Activated naive CD8-positive, alpha-beta T cell treated with anti-CD3 and anti-CD28 coated beads, Interleukin-2, amount 50 U/mL, for 24 hours (primary cell): ENCODE results near the gene ELOB.

Experiments
- ATAC-seq: fragments of 150-1000 bp; cut with Tn5 transposase; one replicate; pipeline ENCODE4 v1.10.0; 2021
- DNase-seq: peaks from one replicate; pipeline ENCODE4 v3.0.0; 2021
- H3K27ac Mint-ChIP-seq: one replicate; pipeline ENCODE4 v1.8.0; 2021; ENCODE audit warnings: mild to moderate bottlenecking, mixed read lengths
- H3K27me3 Mint-ChIP-seq: one replicate; pipeline ENCODE4 v1.8.0; 2021; ENCODE audit warnings: mixed read lengths
- H3K36me3 Mint-ChIP-seq: one replicate; pipeline ENCODE4 v1.8.0; 2021; ENCODE audit warnings: low read depth, mixed read lengths
- H3K4me1 Mint-ChIP-seq: one replicate; pipeline ENCODE4 v1.8.0; 2021; ENCODE audit warnings: mixed read lengths
- H3K4me3 Mint-ChIP-seq: one replicate; pipeline ENCODE4 v1.8.0; 2021; ENCODE audit warnings: mild to moderate bottlenecking, moderate library complexity, mixed read lengths
- H3K9me3 Mint-ChIP-seq: one replicate; pipeline ENCODE4 v1.8.0; 2021; ENCODE audit warnings: mixed read lengths

ELOB gene

DNA sequence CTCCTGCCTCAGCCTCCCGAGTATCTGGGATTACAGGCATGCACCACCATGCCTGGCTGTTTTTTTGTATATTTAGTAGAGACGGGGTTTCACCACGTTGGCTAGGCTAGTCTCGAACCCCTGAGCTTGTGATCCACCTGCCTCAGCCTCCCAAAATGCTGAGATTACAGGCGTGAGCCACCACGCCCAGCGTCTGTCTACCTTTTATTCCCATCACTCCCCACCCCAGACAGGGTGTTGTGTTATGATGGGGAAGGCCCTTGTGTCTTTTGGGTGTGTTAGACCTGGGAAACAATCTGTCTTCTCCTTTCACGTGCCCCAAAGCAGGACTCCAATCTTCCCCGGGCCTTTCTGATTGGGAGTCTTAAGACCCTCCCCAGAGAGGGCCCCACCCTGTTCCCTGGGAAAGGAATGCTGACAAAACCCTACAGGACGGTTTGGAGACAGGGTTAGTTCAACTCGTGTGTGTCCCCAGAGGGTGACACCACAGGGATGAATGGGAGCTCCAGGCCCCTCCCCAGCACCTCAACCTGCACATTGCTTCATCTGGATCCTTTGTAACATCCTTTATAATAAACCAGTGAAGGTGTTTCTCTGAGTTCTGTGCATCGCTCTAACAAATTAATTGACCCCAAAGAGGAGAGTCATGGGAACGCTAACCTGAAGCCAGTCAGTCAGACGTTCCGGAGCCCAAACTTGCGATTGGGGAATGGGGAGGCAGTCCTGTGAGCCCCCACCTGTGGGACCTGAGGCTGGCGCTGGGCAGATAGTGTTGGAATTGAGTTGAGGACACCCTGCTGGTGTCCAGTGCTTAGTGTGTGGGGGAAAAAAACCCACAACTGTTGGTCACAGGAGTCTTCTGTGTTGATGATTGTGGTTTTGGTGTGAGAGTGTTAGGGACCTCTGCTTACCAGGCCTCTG lies 3.2 kb upstream of the ELOB start:
- DNase-seq (no peak), ATAC-seq (no peak)
- H3K4me3 Mint-ChIP-seq, result no peak overlapping the region
- H3K4me1 Mint-ChIP-seq, result peaks cover 26% of the 10 kb centered on the region
- no peaks in the 10 kb centered on the region for H3K9me3 Mint-ChIP-seq
- peaks cover 7% of the 10 kb centered on the region for H3K36me3 Mint-ChIP-seq
- H3K27me3 Mint-ChIP-seq, result no peaks in the 10 kb centered on the region
- no peak overlapping the region for H3K27ac Mint-ChIP-seq

DNA sequence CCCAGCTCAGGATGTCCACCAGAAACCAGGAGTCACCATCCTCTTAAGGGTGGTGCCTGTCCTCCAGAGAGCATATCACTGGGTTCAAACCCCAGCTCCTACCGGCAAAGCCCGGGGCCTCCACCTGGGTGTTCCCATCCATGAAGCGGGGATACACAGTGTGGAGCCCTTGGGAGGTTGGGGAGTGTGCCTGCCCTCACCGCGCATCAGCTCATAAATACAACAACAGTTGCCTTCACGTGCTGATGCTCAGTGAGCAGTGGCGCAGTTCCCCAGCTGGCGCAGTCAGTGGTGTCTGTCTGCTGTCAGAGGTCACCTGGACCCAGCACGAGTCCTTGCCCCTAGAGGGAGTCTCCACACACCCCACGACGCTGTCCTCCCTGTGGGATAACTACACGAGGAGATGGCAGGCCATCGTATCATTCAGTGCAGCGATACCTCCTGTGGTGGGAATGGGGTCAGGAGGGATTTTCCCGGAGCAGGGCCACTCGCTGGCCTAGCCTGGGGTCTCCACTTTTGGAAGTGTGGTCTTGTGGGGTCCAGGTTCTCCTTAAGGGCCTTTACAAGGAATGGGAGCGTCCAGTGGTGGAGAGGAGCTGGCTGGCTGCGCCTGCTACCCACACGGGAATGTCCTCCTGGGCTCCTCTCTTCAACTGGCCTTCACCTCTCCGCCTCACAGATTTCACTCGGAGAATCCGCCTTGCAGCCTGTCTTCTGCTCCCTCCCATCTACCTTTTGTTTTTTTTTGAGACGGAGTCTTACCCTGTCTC lies 2.3 kb upstream of the ELOB start:
- H3K4me3 Mint-ChIP-seq, result peak overlapping the region; percentile 96
- no peaks in the 10 kb centered on the region for H3K27me3 Mint-ChIP-seq
- DNase-seq, result no peak
- peaks cover 22% of the 10 kb centered on the region for H3K4me1 Mint-ChIP-seq
- peak overlapping the region; percentile 94 for H3K27ac Mint-ChIP-seq
- H3K36me3 Mint-ChIP-seq, result peaks cover 7% of the 10 kb centered on the region
- no peak for ATAC-seq
- H3K9me3 Mint-ChIP-seq, result no peaks in the 10 kb centered on the region

DNA sequence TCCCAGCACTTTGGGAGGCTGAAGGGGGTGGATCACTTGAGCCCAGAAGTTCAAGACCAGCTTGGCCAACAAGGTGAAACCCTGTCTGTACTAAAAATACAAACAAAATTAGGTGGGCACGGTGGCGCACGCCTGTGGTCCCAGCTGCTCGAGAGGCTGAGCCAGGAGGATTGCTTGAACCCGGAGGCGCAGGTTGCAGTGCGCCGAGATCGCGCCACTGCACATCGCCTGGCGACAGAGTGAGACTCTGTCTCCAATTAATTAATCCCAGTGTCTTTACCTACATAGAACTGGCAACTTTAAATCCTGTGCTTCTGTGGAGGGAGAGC lies 1.5 kb upstream of the ELOB start:
- peaks cover 7% of the 10 kb centered on the region for H3K36me3 Mint-ChIP-seq
- ATAC-seq (no peak), DNase-seq (no peak)
- peaks cover 24% of the 10 kb centered on the region for H3K4me1 Mint-ChIP-seq
- no peaks in the 10 kb centered on the region for H3K27me3 Mint-ChIP-seq
- peak overlapping the region; percentile 94 for H3K27ac Mint-ChIP-seq
- H3K4me3 Mint-ChIP-seq, result peak overlapping the region; percentile 96
- H3K9me3 Mint-ChIP-seq, result no peaks in the 10 kb centered on the region

DNA sequence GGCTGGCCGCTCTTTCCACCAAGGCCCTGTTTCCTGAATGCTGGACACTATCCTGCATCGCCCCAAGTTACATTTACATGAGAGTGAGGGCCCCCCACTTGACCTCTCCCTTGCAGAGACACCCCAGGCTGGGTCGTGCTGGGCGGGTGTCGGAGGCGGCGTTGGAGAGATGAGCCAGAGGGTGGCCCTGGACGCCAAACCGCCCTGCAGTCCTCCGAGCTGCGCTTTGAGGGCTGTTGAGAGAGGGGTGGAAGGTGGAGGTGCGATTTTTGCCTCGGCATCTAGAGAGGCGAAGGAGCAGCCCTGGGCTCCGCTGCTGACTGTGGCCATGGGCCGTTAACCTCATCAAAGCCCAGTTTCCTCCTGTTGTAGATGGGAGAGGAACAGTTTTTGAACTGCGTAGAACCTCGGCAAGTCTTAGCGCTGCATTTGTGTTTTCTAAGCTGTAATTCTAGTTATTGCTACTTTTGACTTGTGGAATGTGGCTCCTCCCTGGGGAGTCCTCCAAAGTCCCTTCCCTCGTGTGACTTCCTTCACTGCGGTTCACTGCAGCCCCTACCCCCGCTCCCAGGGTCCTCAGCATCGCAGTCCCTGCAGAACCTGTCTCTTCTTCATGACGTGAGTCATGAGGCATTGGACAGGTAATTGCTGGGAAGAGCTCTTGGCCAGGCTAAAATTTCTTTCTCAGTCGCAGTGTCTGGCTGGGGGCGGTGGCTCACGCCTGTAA lies 986 bp upstream of the ELOB start:
- peak overlapping the region; percentile 96 for H3K4me3 Mint-ChIP-seq
- DNase-seq, result no peak

DNA sequence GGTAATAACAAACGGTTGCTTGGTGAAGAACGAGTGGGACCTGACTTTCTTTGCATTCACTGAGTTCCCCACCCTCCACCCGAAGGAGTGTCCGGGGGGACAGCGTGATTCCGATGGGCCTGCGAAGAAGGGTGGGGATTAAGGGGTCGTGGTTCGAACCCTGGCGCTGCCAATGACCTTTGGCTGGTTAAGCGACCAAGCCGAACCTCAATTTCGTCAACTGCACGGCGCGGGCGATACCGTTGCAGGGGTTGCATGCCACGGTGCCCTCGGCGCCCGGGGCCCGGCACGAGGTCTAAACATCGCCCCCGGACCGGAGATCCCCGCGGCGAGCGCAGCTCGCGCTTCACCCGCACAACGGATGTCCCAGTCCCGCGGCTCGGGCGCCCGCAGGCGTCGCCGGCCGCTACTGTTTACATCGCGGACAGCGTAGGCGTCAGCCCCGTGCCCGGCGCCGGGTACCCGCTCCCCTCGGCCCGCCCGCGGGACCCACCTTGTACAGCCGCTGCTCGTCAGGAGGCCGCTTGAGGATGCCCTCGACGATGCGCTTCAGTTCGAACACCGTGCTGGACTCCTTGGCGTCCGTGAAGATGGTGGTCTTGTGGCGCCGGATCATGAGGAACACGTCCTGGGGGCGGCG lies 460 bp downstream of the ELOB start:
- Mint-ChIP-seq H3K36me3 (peaks cover 22% of the 10 kb centered on the region), H3K9me3 (no peaks in the 10 kb centered on the region), H3K27me3 (no peaks in the 10 kb centered on the region), H3K4me1 (peaks cover 28% of the 10 kb centered on the region), H3K4me3 (peak overlapping the region; percentile 96), H3K27ac (peak overlapping the region; percentile 87)
- peak; percentile 24 for ATAC-seq
- peak; percentile 41 for DNase-seq

More for the DNA sequence above, 986 bp upstream of the ELOB start:
- peaks cover 24% of the 10 kb centered on the region for H3K4me1 Mint-ChIP-seq
- no peaks in the 10 kb centered on the region for H3K27me3 Mint-ChIP-seq
- peak; percentile 12 for ATAC-seq
- H3K9me3 Mint-ChIP-seq, result no peaks in the 10 kb centered on the region
- peak overlapping the region; percentile 94 for H3K27ac Mint-ChIP-seq
- H3K36me3 Mint-ChIP-seq, result peaks cover 12% of the 10 kb centered on the region

DNA sequence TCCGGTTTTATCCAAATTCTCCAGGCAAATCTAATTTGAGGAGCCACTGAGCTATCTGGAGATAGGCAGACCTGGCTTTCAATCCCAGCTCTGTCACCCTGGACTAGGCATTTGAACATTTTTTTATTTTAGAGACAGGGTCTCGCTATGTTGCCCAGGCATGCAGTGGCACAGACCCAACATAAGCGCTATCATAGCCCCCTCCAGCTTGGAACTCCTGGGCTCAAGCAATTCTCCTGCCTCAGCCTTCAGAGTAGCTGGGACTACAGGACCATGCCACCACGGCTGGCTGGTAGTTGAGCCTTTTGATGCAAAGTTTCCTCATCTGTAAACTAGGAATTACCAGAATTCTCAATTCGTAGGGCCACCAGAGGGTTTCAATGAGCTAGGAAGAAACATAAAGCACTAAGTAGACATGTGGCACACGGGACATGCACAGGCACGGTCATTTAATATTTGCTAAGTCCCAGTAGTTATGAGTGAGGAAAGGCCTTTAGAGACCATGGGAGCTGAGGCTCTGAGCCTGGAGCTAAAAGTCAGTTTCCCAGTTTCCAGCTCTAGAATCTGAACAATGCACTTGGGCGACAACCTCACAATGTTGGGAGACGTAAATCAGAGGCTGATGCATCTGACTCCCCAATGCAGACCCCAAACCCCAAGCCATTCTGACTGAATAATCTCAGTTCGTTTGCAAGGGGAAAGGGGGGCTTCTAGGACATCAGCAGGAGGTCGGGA lies 1.1 kb downstream of the ELOB start:
- no peak for ATAC-seq
- Mint-ChIP-seq H3K27ac (peak overlapping the region; percentile 87), H3K4me1 (peaks cover 28% of the 10 kb centered on the region), H3K36me3 (peaks cover 26% of the 10 kb centered on the region), H3K4me3 (peak overlapping the region; percentile 96), H3K27me3 (no peaks in the 10 kb centered on the region), H3K9me3 (no peaks in the 10 kb centered on the region)
- DNase-seq, result no peak

DNA sequence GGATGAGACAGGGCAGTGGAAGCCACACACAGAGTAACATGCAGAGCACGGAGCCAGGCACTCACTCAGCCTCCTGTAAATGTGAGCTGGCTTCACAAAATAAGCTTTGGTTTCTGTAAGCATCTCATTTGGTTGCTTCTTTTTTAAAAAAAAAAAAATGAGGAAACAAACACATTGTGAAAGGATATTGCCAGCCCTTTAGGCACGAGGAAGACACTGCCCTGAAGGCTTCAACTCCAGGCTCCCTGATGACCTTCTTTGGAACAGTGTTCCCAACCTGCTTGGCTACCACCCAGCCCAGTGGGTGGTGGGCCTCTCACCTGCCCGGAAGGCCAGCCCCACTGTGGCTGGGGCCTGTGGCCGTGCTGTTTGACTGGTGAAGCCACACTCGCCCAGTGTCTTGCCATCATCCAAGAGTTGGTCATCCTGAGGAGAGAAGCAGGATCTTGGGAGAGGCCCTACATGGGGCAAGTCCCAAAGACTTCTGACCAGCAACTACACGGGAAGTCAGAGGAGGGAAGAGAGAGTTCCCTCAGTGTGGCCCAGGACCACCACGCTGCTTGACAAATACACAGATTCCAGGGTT lies 1.9 kb downstream of the ELOB start:
- ATAC-seq (no peak), DNase-seq (no peak)
- H3K27ac Mint-ChIP-seq, result peak overlapping the region; percentile 47
- H3K4me1 Mint-ChIP-seq, result peaks cover 28% of the 10 kb centered on the region
- H3K27me3 Mint-ChIP-seq, result no peaks in the 10 kb centered on the region
- H3K9me3 Mint-ChIP-seq, result no peaks in the 10 kb centered on the region
- peaks cover 30% of the 10 kb centered on the region for H3K36me3 Mint-ChIP-seq
- peak overlapping the region; percentile 96 for H3K4me3 Mint-ChIP-seq

DNA sequence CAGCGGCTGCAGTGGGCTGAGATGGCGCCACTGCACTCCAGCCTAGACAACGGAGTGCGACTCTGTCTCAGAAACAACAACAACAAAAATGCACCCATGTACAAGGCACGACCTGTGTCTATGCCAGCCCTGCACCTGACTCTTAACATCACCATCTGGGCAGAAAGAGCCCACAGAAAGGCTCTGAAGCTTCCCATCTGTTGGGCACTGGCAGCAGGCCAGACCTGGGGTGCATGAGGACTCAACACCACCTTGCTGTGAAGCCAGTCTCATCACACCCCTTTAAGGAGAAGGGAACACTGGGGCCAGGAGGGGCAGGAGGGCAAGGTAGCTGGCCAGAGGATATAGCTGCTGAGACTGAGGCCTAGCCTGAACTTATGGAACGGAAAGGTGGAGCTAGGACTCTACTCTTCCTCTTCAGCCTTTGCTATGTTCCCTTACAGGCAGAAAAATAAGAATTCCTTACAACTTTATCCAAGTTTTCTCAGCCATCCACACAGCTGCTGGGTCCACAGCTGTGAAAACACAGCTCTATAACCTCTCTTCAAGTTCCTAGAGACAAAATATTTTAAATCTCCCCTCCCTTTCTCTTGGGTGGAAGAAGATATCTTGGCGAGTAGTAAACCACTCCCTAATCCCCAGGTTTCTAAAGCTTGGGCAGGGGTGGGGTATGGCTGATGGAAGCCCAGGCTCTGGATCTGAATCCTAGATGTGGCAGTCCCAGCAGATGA lies 2.8 kb downstream of the ELOB start:
- Mint-ChIP-seq H3K4me1 (peaks cover 35% of the 10 kb centered on the region), H3K9me3 (no peaks in the 10 kb centered on the region), H3K36me3 (peaks cover 38% of the 10 kb centered on the region), H3K27ac (peak overlapping the region; percentile 49), H3K4me3 (no peak overlapping the region), H3K27me3 (no peaks in the 10 kb centered on the region)
- ATAC-seq, result no peak
- no peak for DNase-seq

DNA sequence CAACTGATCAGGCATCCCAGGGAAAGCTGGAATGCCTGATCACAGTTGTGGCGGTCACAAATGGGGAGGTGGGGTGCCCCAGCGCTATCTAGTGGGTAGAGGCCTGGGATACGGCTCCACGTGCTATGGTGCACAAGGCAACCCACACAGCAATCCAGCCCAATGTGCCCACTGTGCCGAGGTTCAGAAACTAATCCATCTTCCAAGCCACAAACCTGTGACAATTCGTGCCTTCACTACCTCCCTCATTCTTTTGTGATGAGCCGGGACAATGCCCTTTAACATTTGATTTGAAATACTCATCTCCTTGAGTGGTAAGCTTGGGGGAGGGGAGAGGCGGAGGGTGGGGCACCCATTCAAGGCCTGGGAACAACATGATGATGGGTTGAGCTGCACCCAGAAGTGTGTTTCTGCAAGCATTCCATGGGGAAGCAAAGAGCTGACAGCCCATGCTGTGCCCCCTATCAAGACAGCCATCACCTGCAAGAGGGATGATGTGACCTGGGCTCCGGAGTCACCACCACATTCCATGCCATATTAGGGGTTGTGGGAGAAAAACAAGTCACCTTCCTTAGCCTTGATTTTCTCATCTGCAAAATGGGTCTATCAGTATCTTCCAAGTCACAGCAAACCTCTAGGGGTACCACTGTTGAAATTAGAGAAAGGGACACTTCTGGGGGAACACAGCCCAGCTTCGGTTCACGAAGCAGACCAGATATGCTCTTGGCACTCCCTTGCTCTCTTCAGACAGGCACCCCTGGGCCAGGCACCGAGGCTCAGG lies 3.7 kb downstream of the ELOB start:
- H3K4me3 Mint-ChIP-seq, result no peak overlapping the region

DNA sequence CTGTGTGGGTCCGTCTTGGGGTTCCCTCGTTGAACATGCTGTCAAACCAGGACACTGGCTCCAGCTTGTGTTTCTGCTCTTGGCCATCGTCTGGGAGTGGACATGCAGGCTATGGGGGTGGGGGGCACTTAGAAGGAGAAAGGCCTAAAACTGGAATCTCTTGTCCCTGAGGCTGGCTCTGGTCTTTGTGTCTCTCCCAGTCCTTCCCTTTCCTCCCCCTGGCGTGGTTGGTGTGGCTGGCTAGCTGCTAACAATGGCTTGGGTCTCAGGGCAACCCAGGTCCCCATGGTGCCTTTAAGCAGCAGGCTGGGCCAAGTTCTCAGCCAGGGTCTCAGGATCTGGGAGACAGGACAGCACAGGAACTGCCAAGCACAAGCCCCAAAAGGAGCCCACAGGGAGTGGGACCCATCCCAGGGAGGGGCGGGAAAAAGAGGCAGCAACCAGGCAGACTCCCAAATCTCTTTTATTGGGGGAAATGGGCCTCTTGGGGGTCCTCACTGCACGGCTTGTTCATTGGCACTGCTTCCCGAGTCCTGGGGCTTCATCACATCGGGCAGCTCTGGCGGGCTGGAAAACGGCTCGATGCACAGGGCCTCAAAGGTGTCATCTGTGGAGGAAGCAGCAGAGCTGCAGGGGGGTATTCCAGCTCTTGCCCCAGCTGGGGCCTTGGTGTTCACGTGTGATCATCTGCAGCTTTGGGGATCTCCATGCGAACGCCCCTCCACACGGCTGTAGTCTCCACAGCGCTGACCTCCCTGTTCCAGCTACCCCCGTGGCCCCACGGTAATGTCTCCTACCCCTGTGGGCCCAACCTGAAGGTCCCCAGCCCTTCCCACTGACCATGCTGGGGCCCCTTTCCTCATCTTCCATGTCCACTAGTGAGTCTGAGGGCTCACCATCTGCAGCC lies 5.3 kb downstream of the ELOB start:
- DNase-seq (no peak), ATAC-seq (no peak)
- Mint-ChIP-seq H3K27me3 (no peaks in the 10 kb centered on the region), H3K4me1 (peaks cover 24% of the 10 kb centered on the region), H3K27ac (peak overlapping the region; percentile 54), H3K4me3 (no peak overlapping the region), H3K9me3 (no peaks in the 10 kb centered on the region), H3K36me3 (peaks cover 49% of the 10 kb centered on the region)

More for the DNA sequence above, 3.7 kb downstream of the ELOB start:
- DNase-seq, result no peak
- peaks cover 44% of the 10 kb centered on the region for H3K36me3 Mint-ChIP-seq
- no peak for ATAC-seq
- H3K27ac Mint-ChIP-seq, result peak overlapping the region; percentile 68
- H3K27me3 Mint-ChIP-seq, result no peaks in the 10 kb centered on the region
- peaks cover 29% of the 10 kb centered on the region for H3K4me1 Mint-ChIP-seq
- H3K9me3 Mint-ChIP-seq, result no peaks in the 10 kb centered on the region

DNA sequence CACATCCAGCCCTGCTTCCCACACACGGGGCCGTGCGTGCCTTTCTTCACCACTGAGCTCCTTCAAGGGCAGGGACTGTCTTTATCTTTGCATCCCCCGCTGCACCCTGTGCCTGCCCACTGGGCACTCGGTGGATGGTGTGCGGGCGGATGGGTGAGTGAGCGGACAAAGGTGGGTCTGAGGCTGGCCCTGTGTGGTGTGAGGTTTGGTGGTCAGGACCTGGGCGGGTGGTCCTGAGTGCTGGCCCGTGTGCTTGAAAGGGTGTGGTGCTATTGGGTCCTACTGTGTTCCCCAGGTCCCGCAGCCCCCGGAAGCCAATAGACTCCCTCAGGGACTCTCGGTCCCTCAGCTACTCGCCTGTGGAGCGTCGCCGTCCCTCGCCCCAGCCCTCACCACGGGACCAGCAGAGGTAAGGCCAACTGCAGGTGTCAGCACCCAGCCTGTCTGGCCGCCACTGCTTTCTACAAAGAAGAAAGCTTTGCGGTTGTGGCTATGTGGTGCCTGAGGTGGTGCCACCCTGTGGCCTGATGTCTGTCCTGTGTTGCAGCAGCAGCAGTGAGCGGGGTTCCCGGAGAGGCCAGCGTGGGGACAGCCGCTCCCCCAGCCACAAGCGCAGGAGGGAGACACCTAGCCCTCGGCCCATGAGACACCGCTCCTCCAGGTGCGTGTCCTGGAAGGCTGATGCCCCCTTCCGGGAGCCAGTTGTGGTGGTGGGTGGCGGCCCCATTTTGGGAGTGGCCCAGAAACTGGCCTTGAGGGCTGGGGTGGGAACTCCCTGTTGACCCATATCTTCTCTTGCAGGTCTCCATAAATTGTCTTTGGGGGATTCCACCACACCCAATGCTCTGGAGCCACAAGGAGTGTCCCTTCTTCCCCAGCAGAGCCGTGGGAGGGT lies 6.8 kb downstream of the ELOB start:
- H3K27ac Mint-ChIP-seq, result peak overlapping the region; percentile 31
- DNase-seq (no peak), ATAC-seq (peak; percentile 15)
- H3K4me3 Mint-ChIP-seq, result no peak overlapping the region
- H3K9me3 Mint-ChIP-seq, result no peaks in the 10 kb centered on the region
- peaks cover 13% of the 10 kb centered on the region for H3K4me1 Mint-ChIP-seq
- no peaks in the 10 kb centered on the region for H3K27me3 Mint-ChIP-seq
- H3K36me3 Mint-ChIP-seq, result peaks cover 61% of the 10 kb centered on the region
